NCI-H2171 (cell line): ENCODE data around the gene TOX2.

Source experiments
- DNase-seq: peaks from one replicate; lab custom pipeline; 2025; lab: John Stamatoyannopoulos, UW

Gene TOX2

DNA sequence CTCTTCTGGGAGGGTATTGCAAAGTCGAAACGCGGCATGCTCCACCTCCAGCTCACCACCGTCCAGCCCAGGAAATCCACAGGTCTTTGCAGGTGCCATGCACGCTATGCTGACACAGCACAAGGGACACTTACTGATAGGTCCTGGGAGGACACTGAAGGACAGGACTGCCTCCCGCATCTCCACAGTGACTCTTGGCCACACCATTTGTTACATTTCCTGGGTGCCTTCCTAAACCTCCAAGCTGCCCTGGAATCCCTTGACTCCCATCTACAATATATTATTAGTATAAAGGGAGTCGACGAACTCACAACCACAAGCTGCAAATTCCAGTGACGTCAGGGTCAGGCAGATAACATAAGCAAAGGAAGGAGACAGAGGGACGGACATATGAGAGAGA lies 165.4 kb downstream of the TOX2 start:
- DNase-seq, result no peak

- DNase-seq, result peak; percentile 64
Observed at GRCh38 chr20:44080646-44081267, 166.1 kb downstream of the TOX2 start.

- peak; percentile 21 for DNase-seq
Observed at GRCh38 chr20:44081476-44081875, 166.8 kb downstream of the TOX2 start.

DNA sequence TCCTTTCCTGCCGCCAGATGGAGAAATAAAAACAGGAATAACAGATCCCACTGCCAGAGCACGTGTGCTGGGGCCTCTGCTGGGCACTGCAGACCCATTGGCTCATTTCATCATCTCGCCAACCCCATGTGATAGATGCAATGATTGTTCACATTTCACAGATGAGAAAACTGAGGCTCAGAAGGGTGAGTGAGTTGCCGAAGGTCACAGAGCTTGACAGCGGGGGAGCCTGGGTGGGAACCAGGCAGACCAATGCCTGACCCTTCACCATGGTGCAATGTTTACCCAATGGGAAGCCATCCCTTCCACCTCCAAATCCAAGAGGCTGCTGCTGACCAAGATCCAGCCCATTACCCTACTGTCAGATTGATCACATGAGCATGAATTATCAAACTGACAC lies 167.2 kb downstream of the TOX2 start:
- no peak for DNase-seq

DNA sequence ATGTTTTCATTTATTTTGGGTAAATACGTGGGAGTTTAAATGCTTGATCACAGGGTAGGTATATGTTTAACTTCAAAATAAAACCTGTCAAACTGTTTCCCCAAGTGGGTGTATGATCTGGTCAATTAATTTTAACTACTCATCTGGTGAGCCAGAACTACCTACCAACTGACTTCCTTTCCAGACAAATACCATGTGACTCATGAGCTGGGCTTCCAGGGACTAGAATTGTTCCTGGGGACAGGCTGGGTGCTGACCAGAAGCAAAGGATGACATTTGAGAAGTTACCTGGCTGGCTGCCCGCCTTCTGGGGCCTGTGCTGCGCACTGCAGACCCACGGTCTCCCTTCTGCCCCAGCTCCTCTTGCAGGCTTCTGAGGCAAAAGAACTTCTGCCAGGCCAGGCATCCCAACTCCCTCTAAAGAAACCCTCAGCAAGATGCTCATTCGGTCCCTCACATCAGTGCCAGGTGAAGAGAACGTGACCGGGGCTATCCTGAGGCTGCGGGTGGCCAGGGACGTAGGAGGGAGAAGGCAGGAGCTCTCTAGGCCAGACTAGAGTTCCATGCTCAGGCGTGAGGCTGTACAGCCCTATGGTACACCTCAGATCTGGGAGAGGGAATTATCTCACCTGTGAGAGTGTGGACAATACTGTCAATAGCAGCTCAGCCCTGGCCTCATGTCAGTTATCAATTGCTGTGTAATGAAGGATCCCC lies 168.7 kb downstream of the TOX2 start:
- DNase-seq, result no peak

DNA sequence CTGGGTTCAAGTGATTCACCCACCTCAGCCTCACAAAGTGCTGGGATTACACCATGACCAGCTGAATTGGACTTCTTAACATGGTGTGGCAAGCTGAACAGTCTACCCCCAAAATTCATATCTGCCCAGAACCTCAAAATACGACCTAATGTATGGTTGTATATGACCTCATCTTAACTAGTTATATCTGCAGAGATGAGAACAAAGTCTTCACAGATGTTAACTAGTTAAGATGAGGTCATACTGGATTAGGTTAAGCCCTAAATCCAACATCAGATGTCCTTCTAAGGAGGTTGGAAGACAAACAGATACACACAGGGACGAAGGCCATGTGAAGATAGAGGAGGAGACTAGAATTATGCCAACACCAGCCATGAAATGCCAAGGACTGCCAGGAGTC lies 169.8 kb downstream of the TOX2 start:
- no peak for DNase-seq

DNA sequence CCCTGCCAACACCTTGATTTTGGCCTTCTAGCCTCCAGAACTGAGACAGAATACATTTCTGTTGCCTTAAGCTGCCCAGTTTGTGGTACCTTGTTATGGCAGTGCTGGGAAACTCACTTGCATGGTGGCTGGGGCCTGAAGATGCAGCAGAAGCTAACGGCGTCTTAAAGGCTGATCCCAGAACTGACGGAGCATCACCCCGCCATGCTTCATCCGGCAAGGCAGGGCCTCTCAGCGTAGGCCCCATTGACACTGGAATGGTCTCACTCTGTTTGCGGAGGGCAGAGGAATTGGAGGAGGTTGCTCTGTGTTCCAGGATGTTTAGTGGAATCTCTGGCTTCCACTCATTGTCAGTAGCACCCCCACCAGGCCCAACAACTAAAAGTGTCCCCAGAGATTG lies 170.2 kb downstream of the TOX2 start:
- DNase-seq, result no peak

DNA sequence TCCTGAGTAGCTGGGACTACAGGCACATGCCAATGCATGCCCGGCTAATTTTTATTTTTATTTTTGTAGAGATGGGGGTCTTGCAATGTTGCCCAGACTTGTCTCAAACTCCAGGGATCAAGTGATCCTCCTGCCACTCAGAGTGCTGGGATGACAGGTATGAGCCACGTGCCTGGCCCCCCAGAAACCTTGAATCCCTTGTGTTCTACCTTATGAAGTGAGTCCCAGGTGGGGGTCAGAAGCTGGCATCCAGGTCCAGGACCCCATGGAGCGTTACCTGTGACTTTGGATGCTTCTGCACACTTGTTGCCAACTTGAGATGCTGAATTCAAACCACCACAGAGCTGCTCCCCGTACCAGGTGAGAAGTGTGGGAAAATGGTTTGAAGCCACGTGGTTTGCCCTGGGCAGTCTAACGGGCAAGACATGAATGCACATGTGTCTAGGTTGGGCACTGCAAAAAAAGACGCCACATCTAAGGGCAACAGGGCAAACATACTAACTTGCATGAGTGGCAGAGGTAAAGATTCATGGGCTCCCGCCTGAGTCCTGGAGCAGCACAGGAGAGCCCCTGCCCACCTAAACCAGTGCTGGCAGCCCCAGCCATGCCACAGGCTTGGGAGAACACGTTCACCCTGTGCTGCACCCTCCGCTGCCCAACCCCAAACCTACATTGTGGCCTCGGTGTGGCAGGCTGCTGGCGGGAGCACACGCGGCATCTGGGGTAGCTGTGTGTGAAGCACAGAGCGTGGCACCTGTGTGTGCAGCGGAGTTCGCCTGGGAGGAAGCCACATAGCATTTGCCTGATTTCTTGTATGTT lies 171.2 kb downstream of the TOX2 start:
- DNase-seq, result no peak

- no peak for DNase-seq
Observed at GRCh38 chr20:44087051-44087856, 172.6 kb downstream of the TOX2 start.

DNA sequence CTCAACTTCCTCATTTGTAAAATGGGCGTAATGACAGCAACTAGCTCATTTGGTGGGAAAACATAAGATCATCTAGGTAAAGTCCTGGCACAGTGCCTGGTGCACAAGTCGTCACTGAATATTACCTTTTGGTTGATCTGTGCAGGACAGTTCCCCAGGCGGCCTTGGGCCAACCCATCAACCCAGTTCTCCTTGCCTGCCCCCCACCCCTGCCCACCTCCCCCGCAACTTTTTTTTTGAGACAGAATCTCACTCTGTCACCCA lies 173.1 kb downstream of the TOX2 start:
- no peak for DNase-seq

GRCh38 chr20:44089987-44090674 lies 175.5 kb downstream of the TOX2 start:
- DNase-seq, result peak; percentile 76

DNA sequence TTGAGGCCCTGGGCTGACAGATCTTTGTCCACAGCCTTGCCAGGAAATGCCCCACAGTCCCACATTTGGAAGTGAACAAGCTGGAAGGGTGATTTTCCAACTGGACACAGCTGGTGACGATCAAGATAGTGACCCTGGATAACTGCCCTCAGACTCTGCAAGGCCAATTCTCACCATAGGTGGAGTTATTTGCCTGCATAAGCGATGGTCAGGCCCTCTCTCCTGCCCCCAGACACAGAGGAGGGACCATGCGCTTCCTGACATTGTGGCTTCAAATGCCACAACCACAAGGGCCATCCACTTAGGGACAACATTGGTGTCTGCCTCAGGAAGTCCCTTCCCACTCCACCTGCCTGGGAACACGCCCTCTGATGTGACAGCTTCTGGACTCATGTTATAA lies 176.4 kb downstream of the TOX2 start:
- no peak for DNase-seq

DNA sequence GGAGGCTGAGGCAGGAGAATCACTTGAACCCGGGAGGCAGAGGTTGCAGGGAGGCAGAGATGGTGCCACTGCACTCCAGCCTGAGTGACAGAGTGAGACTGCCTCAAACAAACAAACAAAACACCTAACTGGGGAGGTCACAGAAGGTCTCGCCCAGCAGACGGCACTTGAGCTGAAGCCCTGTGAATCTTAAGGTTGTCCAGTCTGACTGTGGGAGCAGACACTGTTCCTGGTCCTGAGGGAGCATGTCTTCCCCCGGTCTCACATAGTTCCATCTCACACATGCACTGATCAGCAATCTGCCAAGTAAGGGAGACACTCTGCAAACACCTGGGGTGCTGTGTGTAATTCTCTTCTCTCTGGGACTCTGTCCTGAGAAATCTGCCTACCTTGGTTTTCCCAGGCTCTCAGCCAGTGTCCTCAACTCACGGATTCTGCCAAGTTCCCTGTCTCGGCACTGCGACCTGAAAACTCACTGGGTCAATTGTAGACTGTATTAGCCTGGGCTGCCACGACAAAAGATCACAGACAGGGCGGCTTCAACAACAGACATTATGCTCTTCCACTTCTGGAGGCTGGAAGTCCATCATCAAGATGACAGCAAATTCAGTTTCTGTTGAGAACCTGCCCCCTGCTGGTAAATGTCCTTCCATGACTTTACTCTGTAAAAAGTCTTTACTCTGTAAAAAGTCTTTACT lies 178.0 kb downstream of the TOX2 start:
- DNase-seq, result no peak

- DNase-seq, result no peak
Observed at GRCh38 chr20:44093249-44093582, 178.6 kb downstream of the TOX2 start.

DNA sequence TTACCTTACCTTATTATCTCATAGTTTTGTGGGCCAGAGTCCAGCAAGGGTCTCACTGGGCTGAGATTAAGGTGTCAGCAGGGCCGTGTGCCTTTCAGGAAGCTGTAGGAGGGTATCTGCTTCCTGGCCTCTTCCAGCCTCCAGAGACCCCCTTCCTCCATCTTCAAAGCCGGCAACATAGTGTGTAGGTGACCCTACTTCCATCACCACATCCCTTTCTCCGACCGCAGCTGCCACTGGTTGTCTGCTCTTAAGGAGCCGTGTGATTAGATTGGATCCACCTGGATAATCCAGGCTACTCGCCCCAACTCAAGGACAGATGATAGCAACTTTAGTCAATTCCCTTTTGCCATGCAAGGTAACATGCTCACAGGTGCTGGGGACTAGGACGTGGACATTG lies 181.2 kb downstream of the TOX2 start:
- no peak for DNase-seq

DNA sequence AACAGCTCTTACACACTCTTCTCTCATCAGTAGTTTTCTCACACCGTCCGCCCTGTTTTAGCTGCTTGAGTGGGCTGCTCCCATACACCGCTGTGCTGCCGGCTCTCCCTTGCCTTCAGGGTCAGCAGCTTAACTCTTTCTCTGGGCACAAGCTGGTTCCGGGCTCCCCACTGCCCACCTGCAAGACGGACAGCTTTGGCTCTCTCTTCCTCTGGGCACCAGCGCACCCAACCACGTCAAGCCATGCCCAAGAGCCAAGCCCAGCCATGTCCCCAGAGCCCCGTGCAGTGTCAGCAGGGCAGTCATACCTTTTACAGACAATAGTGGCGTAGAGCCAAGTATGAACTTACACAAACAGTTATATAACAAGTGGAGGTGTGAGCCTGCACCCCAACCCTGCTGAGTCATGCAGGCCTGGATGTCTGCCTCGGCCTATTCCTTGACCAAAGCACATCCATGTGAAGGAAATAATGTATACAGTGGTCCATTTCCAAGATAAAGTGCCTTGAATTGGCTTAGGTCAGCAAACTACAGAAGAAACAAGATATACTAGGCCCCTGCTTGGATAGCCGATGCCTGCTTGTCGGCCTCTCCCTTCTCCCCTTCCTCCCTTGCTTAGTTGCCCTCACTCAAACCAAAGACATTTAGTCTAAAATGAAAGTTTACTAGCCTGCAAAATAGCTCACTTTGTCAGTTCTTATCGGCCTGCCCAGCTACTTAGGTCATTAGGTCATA lies 183.0 kb downstream of the TOX2 start:
- no peak for DNase-seq

GRCh38 chr20:44098256-44098630 lies 183.6 kb downstream of the TOX2 start:
- no peak for DNase-seq

- DNase-seq, result no peak
Observed at GRCh38 chr20:44098657-44099056, 184.0 kb downstream of the TOX2 start.

GRCh38 chr20:44099832-44100231 lies 185.2 kb downstream of the TOX2 start:
- DNase-seq, result no peak

DNA sequence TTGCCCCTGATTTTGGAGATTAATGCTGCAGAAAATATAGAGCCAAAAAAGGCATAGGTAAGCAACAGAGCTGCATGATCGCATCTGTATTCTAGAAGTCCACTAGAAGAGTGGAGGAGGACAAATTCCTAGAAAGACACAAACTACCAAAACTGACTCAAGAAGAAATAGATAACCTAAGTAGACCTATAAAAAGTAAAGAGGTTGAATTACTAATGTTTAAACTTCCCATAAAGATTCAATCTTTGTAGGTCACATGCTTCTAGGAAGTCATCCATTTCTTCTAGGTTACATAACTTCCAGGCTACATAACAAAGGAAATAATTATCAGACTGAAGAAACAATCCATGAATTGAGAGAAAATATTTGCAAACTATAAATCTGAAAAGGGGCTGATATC lies 187.9 kb downstream of the TOX2 start:
- no peak for DNase-seq
